Prostate gland (tissue), 2 donors: Measurements from ENCODE around the gene OPRM1.

Experiments used
- CTCF ChIP-seq, 4 experiments: fragments of 200-600 bp in 2 of 4; fragments of 450-650 bp in 2 of 4; sonication (generic) in 2 of 4; IDR thresholded peaks; 1 replicate in 3 of 4; 2 replicates in 1 of 4; pipeline ENCODE4 v1.5.1; 2016 to 2019; ENCODE audit warnings: antibody characterized with exemption in 4 of 4, mild to moderate bottlenecking in 2 of 4, moderate library complexity in 2 of 4
- POLR2A ChIP-seq: fragments of 450-650 bp; IDR thresholded peaks from one replicate; pipeline ENCODE4 v1.6.1; 2016; ENCODE audit warnings: antibody characterized with exemption, mild to moderate bottlenecking
- POLR2AphosphoS5 ChIP-seq: sonication (generic); formaldehyde crosslinking; IDR thresholded peaks from one replicate; pipeline ENCODE4 v1.6.1; 2017; ENCODE audit warnings: antibody characterized with exemption

- TF ChIP-seq CTCF (IDR thresholded peaks at IDR 0.05): no peak
- no peak for TF ChIP-seq POLR2A
- TF ChIP-seq POLR2AphosphoS5: no peak
Observed at GRCh38 chr6:154070657-154071056, 31.6 kb downstream of the OPRM1 start.
